Right hindlimb (tissue), 1 donor: ENCODE results near the gene ABCB9.

Experiments
- DNase-seq: peaks from one replicate; pipeline ENCODE4 v3.0.0-alpha.2; 2018

ABCB9 gene

GRCh38 chr12:122994140-122994675 is 27.9 kb upstream of the ABCB9 start:
- DNase-seq, result no peak

GRCh38 chr12:122992386-122992785 is 26.1 kb upstream of the ABCB9 start:
- DNase-seq, result no peak

- no peak for DNase-seq
These were observed 25.5 kb upstream of the ABCB9 start for GRCh38 chr12:122991623-122992275.

- DNase-seq, result no peak
These were observed 24.8 kb upstream of the ABCB9 start for GRCh38 chr12:122990961-122991622.

- DNase-seq, result no peak
These were observed 24.3 kb upstream of the ABCB9 start for GRCh38 chr12:122990561-122990960.

GRCh38 chr12:122989874-122990419 is 23.7 kb upstream of the ABCB9 start:
- no peak for DNase-seq

- DNase-seq, result no peak
These were observed 23.1 kb upstream of the ABCB9 start for GRCh38 chr12:122989225-122989839.

GRCh38 chr12:122988612-122989212 is 22.4 kb upstream of the ABCB9 start:
- no peak for DNase-seq

- no peak for DNase-seq
These were observed 21.8 kb upstream of the ABCB9 start for GRCh38 chr12:122988036-122988435.

GRCh38 chr12:122987086-122987951 is 21.1 kb upstream of the ABCB9 start:
- no peak for DNase-seq

- no peak for DNase-seq
These were observed 20.1 kb upstream of the ABCB9 start for GRCh38 chr12:122986258-122986871.

GRCh38 chr12:122985338-122986257 is 19.3 kb upstream of the ABCB9 start:
- no peak for DNase-seq

- DNase-seq, result peak; percentile 58
These were observed 18.5 kb upstream of the ABCB9 start for GRCh38 chr12:122984612-122985337.

GRCh38 chr12:122983789-122984515 is 17.7 kb upstream of the ABCB9 start:
- peak; percentile 59 for DNase-seq

GRCh38 chr12:122982963-122983788 is 16.9 kb upstream of the ABCB9 start:
- DNase-seq, result peak; percentile 17

GRCh38 chr12:122982477-122982815 is 16.2 kb upstream of the ABCB9 start:
- DNase-seq, result peak; percentile 22

- peak; percentile 15 for DNase-seq
These were observed 15.6 kb upstream of the ABCB9 start for GRCh38 chr12:122981587-122982476.
